Testis (tissue), 3 donors: ENCODE measurements around the gene RILPL2. TPM values are rescaled to one million over a fixed set of nuclear protein-coding genes. Genes with fewer than 3 reads are reported as not detected.

Experiments used
- DNase-seq: peaks from one replicate; pipeline ENCODE4 v3.0.0-alpha.2; 2019
- H3K27ac ChIP-seq, 2 donors: fragments of 200-600 bp; sonication (generic); one replicate each; pipeline ENCODE4 v1.5.1; 2019
- H3K27me3 ChIP-seq: fragments of 200-600 bp; sonication (generic); one replicate; pipeline ENCODE4 v1.5.1; 2019
- H3K36me3 ChIP-seq: fragments of 200-600 bp; sonication (generic); one replicate; pipeline ENCODE4 v1.5.1; 2017; ENCODE audit warnings: low read depth; ENCODE audit errors: missing control alignments
- H3K4me1 ChIP-seq: fragments of 200-600 bp; sonication (generic); one replicate; pipeline ENCODE4 v1.5.1; 2019
- H3K4me3 ChIP-seq, 2 donors: fragments of 200-600 bp; sonication (generic); one replicate each; pipeline ENCODE4 v1.5.1; 2017 to 2019
- H3K9me3 ChIP-seq: fragments of 200-600 bp; sonication (generic); one replicate; pipeline ENCODE4 v1.5.1; 2017
- POLR2A ChIP-seq: fragments of 450-650 bp; IDR thresholded peaks from one replicate; pipeline ENCODE4 v1.6.1; 2017; ENCODE audit warnings: antibody characterized with exemption, mild to moderate bottlenecking, moderate library complexity
- WGBS, 2 donors: methylation state at CpG; one replicate each; pipeline ENCODE4 v1.1.5; 2018; 5-methylcytosine and 5-hydroxymethylcytosine counted together
- intact Hi-C: fragments of 100-400 bp; cut with DNase I; formaldehyde crosslinking; loops from one replicate; pipeline ENCODE4 v1.15.1; 2023; ENCODE audit warnings: low total_unique reads
- polyA plus RNA-seq: library from polyadenylated mRNA; stranded (reverse); fragments of 350-450 nt; fragmentation: Illumina TruSeq; extraction: RNeasy Lipid Tissue Mini Kit (QIAGEN cat#74804); gene quantifications from one replicate; pipeline ENCODE4 v1.2.3, GENCODE V29; 2014; ENCODE audit warnings: low read depth, low replicate concordance; ENCODE audit not compliant: insufficient read depth
- total RNA-seq, 2 donors: library from RNA; depleted of rRNA; stranded (reverse); fragments of >200 nt; gene quantifications; one replicate each; pipeline ENCODE4 v1.2.3, GENCODE V29; 2016
- TF ChIP-seq, protein P1 (sequence below), 3 experiments: fragments of 450-650 bp in 2 of 3; fragments of 200-600 bp in 1 of 3; sonication (generic) in 1 of 3; IDR thresholded peaks; one replicate each; pipeline ENCODE4 v1.5.1; 2016 to 2019; ENCODE audit warnings: antibody characterized with exemption in 3 of 3, mild to moderate bottlenecking in 2 of 3, moderate library complexity in 1 of 3

Gene RILPL2
- total and polyA plus RNA-seq, 3 donors from 2014 or later = 2.2 to 3.6 (median 2.8) TPM

DNA sequence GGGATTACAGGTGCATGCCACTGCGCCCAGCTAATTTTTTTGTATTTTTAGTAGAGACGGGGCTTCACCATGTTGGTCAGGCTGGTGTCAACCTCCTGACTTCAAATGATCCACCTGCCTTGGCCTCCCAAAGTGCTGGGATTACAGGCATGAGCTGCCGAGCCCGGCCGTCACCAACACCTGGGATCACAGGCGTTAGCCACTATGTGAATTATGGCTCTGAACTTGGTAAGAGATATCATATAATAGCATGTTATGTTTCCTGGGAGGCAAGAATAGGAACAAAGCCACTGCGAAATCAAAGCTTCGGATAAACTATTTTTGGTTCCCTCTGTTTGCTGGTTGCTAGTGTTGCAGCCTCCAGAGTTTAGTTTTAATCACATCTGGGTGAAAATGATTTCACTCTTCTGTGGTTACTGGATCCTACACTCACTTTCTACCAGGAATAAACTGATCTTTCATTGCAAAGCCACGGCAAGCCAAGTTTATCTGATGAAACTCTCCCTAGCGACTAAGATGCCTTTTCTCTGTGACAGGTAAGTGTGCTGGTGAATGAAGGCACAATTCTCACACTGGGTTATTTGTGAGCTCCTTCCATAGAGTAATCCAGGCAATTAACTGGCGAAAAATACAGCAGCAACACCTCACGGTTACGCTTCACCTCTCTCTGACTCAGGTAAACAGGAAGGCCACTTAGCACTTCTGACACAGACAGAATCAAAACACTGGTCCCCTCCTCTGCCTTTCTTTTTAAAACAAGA is 38.2 kb upstream of the RILPL2 start:
- Histone ChIP-seq H3K27ac (no peak overlapping the region), H3K27me3 (no peaks in the 10 kb centered on the region), H3K4me3 (no peak overlapping the region), H3K4me1 (peaks cover 6% of the 10 kb centered on the region), H3K36me3 (no peaks in the 10 kb centered on the region), H3K9me3 (no peaks in the 10 kb centered on the region)
- intact Hi-C loops = no loop called here
- no peak for TF ChIP-seq POLR2A
- TF ChIP-seq, protein P1, sequence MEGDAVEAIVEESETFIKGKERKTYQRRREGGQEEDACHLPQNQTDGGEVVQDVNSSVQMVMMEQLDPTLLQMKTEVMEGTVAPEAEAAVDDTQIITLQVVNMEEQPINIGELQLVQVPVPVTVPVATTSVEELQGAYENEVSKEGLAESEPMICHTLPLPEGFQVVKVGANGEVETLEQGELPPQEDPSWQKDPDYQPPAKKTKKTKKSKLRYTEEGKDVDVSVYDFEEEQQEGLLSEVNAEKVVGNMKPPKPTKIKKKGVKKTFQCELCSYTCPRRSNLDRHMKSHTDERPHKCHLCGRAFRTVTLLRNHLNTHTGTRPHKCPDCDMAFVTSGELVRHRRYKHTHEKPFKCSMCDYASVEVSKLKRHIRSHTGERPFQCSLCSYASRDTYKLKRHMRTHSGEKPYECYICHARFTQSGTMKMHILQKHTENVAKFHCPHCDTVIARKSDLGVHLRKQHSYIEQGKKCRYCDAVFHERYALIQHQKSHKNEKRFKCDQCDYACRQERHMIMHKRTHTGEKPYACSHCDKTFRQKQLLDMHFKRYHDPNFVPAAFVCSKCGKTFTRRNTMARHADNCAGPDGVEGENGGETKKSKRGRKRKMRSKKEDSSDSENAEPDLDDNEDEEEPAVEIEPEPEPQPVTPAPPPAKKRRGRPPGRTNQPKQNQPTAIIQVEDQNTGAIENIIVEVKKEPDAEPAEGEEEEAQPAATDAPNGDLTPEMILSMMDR (IDR thresholded peaks at IDR 0.05) = no peak
- no peak for DNase-seq
- WGBS, 2 donors = 85 to 87% methylated on average over 13 of the region's 13 CpGs

DNA sequence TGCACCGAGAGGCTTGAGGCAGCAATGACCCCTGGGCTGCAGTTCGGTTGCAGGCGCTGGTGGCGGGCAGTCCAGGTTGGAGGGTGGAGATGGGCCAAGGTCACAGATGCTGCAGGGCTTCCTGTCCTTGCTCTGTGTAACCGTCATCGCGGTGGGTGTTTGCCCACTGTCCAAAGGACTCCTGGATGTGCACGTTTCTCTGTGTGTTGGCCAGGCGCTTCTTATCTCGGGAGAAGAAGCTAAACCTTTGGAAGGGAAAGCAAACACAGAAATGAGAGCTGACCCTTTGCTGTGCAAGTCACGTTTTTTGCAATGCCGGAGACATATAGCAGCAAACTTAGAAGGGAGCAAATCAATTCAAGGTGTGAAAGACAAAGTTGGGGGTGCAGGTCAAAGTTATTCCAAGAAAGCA is 36.0 kb upstream of the RILPL2 start:
- 46 to 75% methylated on average over 12 of the region's 12 CpGs for WGBS, 2 donors
- Histone ChIP-seq H3K27ac (peak overlapping the region in 1 of 2 donors; percentile 2), H3K4me3 (no peak overlapping the region), H3K4me1 (peaks cover 4% of the 10 kb centered on the region), H3K36me3 (no peaks in the 10 kb centered on the region), H3K9me3 (no peaks in the 10 kb centered on the region), H3K27me3 (no peaks in the 10 kb centered on the region)
- intact Hi-C loops = no loop called here
- TF ChIP-seq, protein P1 (IDR thresholded peaks at IDR 0.05) = no peak
- TF ChIP-seq POLR2A = no peak
- DNase-seq = no peak

DNA sequence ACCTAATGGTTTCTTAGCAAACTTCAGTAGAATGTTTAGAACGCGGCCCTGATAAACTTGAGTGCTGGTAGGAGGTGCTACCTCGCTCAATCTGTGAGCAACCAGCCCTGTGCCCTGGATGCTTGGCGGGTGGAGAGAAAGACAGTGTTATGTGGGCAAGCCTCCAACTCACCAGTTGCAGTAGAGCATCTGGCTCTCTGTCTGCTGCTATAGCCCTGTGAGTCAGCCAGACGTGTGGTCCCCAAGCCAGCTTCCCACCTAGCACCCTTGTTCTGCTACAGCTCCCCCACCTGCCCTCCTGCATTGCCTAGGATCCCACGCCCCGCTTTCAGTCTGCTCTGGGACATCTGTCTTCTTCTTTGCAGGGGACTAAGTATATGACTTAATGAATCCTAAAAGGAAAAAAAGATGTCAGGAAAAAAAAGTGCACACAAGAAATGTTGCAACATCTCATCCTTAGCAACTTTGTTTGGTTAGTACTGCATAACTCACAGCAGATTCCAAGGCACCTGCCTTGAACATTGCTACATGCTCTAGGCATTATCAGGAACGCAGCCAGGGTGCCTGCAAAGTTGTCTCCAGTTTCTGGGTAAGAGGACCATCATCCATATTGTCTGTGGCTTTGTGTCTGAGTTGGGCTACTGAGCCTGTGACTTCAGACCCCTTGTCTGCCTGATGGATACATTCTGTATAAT is 35.0 kb upstream of the RILPL2 start:
- Histone ChIP-seq H3K4me1 (peaks cover 9% of the 10 kb centered on the region), H3K36me3 (no peaks in the 10 kb centered on the region), H3K27me3 (no peaks in the 10 kb centered on the region), H3K4me3 (no peak overlapping the region), H3K9me3 (no peaks in the 10 kb centered on the region), H3K27ac (no peak overlapping the region)
- intact Hi-C loops = no loop called here
- TF ChIP-seq, protein P1 (IDR thresholded peaks at IDR 0.05) = no peak
- TF ChIP-seq POLR2A = no peak
- 45 to 69% methylated on average over 8 of the region's 8 CpGs for WGBS, 2 donors
- DNase-seq = peak; percentile 67

DNA sequence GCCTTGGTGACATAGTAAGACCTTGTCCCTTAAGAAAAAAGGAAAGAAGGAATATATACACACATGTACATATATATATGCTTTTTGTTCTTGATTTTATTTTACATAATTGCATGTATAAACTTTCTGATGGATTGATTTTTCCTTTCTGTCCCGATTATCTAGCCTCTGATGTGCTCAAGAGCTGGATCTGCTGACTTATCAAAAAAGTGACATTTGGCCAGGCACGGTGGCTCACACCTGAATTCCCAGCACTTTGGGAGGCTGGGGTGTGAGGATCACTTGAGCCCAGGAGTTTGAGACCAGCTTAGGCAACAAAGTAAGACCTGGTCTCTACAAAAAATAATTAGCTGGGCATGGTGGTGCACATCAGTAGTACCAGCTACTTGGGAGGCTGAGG is 33.5 kb upstream of the RILPL2 start:
- no peak for TF ChIP-seq POLR2A
- TF ChIP-seq, protein P1 (IDR thresholded peaks at IDR 0.05) = no peak
- Histone ChIP-seq H3K4me1 (peaks cover 9% of the 10 kb centered on the region), H3K27me3 (no peaks in the 10 kb centered on the region), H3K27ac (no peak overlapping the region), H3K4me3 (no peak overlapping the region), H3K9me3 (no peaks in the 10 kb centered on the region), H3K36me3 (no peaks in the 10 kb centered on the region)
- 88 to 96% methylated on average over 2 of the region's 2 CpGs for WGBS, 2 donors
- intact Hi-C loops = no loop called here
- no peak for DNase-seq
